Stimulated activated CD8-positive, alpha-beta memory T cell treated with anti-CD3 and anti-CD28 coated beads, Interleukin-12 subunit alpha, Interleukin-12 subunit beta, amount 100 ng/mL, for 24 hours (primary cell): Measurements from ENCODE around the gene FAM131A.
A peak's percentile ranks its signal among the peaks of the same experiment; 100 is the strongest.

ENCODE experiments used
- DNase-seq: peaks from one replicate; pipeline ENCODE4 v3.0.0-alpha.2; 2020; ENCODE audit errors: extremely low read depth

The FAM131A gene

GRCh38 chr3:184358124-184358767, 20.8 kb downstream of the FAM131A start:
- no peak for DNase-seq

GRCh38 chr3:184358921-184359350, 21.5 kb downstream of the FAM131A start:
- no peak for DNase-seq

GRCh38 chr3:184359610-184360009, 22.2 kb downstream of the FAM131A start:
- DNase-seq = no peak

GRCh38 chr3:184360070-184360928, 22.9 kb downstream of the FAM131A start:
- no peak for DNase-seq

DNA sequence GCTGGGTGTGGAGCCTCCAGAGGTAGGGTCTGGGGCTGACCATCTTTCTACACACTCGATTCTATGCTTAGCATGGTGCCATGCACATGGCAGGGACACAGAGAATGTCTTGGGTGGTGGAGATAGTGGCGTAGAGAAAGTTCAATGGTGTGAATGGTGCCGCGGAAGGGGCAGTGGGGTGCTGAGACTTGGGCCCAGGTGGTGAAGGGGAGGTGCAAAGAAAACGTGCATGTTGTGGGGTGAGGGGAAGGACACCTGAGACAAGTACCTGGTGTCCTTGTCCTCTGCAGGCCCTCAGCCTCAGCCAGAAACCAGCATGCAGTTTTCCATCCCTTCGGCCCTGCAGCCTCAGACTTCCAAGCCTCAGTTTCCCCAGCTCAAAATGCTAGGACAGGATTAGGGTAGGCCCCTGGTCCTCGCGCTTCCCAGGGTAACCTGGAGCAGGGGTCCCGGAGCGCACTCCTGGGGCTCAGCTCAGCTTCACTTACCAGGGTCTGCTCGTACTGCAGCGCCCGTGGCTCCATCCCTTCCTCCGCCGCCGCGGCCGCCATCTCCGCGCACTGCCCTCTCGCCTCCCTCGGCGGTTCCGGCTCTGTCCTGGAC, 23.6 kb downstream of the FAM131A start:
- no peak for DNase-seq

- DNase-seq = no peak
Measured at GRCh38 chr3:184361532-184361931, 24.1 kb downstream of the FAM131A start, which contains the start of the genes CLCN2 and POLR2H. Gene CLCN2 (minus strand): TSS chr3:184361605. CDS start chr3:184361479, 126 bp downstream. Gene POLR2H (plus strand): TSS chr3:184361710. CDS start chr3:184363493, 1,783 bp downstream.

DNA sequence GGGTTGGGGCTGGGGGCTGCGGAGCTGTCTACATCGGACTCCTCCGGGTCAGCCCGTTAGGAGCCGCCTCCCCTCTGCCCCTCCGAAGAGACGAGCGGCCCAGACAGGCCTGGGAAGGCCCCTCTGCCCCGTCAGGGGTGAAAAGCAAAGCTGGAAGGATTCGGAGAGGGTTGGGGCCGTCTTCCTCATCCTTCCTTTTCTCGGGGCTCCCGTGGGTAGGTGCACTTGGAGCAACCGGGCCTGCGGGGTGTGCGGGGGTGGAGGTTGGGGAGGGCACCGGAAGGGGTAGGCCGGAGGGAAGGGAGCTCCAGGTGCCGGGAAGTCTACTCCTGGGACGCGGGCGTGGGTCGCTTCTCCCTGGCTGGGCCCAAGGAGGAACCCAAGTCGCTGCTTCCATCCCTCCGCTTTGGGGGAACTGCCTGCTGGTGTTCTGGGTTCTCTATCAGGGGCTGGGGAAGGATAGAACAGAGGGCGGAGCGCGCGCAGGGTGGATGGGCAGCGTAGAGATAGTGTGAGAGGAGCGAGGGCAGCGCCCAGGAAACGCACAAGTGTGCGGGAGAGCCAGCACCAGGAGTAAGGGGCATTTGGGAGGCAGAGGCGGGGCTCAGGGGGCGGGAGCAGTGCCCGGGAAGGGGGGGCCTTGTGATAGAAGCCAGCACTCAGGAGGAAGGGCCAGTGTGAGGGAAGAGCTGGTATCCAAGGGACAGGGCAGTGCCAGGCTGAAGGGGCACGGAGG, 24.7 kb downstream of the FAM131A start:
- no peak for DNase-seq

DNA sequence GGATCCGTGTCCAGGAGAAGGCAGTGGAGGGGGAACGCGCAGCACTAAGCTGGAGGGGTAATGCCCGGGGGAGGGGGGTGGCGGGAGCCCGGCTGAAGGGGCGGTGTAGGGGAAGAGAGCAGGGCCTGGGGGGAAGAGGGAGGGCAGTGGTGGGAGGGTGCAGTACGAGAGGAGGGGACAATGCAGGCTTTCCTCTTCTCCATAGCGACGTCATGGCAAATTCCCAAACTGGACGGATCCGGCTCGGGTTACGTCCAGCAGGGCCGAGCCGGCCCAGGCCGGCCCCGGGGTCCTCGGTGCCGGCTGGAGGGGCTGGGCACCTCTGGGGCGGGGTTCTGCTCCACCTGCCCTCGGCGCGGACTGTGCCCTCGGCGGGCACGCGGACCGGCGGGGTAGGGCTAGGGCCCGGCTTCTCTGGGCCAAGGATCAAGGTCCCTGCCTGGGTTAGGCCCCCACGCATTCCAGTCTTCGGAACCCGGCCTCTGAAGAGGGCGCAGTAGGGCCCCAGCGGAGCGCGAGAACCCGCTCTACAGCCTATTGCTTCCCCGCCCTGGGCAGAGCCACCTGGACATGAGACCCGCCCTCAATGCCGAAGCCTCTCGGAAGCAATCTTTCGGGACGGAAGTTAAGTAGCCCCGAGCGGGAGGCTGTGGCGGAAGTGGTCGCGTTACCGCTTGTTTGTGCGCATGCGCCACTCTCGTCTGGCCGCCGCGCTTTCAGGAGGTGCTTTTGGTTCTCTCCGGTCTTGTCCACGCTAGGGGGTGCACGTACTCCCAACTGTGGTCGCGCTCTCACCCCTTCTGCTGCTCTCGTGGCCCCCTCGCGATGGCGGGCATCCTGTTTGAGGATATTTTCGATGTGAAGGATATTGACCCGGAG, 25.5 kb downstream of the FAM131A start:
- DNase-seq = peak; percentile 86

- DNase-seq = no peak
Measured at GRCh38 chr3:184366619-184367289, 29.4 kb downstream of the FAM131A start.

DNA sequence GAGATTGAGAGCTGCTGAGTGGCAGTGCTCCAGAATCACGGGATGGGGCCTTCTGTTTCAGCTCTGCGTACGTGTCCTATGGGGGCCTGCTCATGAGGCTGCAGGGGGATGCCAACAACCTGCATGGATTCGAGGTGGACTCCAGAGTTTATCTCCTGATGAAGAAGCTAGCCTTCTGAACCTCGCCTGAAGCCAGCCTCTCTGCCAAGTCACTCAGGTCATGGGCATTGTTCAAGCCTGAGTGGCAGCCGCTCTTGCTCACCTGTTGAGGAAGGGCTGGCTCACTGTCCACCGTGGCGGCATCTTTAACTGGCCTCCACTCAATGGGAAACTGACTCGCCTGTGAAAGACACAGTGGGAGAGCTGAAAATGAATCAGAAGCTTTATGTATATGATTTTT, 30.7 kb downstream of the FAM131A start:
- DNase-seq = no peak

- no peak for DNase-seq
Measured at GRCh38 chr3:184368586-184369183, 31.3 kb downstream of the FAM131A start.

GRCh38 chr3:184371570-184372018, 34.2 kb downstream of the FAM131A start:
- no peak for DNase-seq

DNA sequence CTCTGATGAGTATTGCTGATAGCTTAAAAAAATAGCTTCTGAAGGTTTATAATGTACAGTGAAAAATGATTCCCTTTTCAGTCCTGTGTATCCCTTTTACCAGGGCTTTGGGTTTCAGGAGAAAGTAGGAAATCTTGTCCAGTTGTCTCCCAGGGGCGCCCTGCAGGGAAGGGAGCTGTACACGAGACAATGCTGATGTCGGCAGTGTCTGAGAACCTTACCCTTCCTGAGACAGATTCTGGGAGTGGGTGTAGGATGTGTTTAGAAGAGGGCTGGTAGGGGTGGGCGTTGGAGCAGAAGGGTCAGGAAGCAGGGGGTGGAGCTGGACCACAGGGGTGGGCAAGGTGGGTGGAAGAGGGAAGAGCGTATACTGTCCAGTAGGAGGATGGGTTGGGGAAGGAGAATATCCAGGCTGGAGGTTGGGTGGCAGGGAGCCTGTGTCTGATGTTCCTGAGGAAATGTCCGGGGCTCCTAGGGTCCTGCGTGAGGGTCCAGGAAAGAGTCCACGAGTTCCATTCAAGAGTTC, 35.0 kb downstream of the FAM131A start:
- DNase-seq = no peak

DNA sequence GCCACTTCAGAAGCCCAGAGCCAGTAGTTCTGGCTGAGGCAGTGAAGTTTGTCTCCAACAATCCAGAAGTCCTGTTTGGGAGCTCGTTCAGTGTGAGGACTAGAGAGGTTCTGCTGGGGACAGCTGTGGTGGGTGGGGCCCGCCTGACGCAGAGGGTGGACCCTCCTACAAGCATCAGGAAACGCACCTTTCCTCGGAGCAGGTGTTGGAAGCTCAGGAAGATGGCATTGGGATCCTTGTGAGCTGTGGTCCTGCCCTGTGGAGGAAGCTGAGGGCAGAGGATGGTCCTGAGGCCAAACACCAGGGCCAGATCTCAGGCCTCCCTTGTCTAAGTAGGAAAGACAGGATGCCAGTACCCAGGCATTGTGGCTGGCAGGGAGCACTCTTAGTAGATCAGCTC, 35.5 kb downstream of the FAM131A start:
- no peak for DNase-seq

DNA sequence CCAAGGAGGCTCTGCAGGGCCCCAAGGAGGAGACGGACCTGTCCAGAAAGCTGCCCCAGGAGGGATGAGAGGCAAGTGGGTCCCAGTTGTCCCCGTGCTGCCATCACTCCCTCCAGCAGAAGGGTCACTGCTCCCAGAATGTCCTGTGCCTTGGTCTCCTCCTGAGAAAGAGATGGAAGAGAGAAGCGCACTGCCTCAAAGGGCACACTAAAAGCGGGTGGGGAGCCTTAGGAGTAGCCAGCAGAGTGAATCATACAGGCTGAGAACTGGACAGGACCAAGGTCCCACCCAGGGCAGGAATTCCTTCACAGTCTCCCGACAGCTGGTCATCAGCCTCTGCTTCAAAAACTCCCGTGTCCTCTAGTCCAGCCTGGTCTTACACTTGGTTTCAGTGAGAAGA, 36.0 kb downstream of the FAM131A start:
- no peak for DNase-seq

- DNase-seq = no peak
Measured at GRCh38 chr3:184375747-184376461, 38.5 kb downstream of the FAM131A start.

DNA sequence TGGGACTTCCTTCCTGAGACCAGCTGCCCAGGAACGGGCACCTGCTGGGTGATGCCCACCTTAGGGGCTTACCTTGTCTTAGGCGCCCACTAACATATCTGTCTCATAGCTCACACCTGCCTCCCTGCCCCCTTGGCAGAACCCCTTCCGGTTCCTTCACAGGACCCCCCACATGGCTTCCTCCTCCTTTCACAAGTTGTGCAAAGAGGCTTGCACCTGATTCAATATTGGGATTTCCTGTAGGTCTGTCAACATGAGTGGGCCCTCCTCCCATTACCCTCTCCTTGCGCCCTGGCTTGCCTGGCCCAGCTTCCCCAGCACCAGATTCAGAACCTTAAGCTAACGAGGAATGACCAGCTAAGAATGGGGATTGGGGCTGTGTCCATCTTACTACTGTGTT, 40.0 kb downstream of the FAM131A start:
- no peak for DNase-seq

DNA sequence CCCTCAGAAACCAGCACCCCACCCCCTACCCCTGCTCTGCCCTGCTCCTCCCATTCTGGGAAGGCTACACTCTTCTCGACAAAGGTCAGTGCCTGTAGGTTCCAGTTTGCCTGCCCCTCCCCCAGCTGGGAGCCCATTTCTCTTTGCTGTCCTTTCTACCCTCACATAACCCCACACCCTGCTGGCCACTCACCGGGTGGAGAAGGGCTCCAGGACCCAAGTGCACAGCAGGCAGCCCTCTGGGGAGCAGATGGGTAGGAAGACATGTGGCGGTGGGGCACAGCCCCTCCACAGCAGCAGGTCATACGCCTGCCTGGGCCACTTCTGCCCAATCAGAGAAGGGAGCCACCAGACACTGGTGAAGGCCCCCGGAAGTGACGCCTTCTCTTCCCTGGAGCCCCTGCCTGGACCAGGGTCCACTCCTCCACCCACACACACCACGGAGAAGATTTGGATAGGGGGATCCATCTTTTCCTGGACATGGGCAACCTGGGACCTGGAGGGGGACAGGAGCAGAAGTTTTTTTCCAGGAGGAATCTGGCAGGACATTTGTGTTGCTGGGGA, 40.6 kb downstream of the FAM131A start, which contains the start of gene THPO:
THPO (minus strand) TSS at position 326 of the 564 bp plus-strand sequence. CDS start 1,948 bp downstream, outside the sequence.
- DNase-seq = no peak
